NOMO-1 (cell line): Measurements from ENCODE around the gene ROBO1.
"Not testable (repeated sequence)": the region's sequence is repeated elsewhere in the genome, so short reads cannot be mapped to it uniquely, and the experiment has no call there.

ENCODE experiments used
- DNase-seq, 2 experiments: peaks; one replicate each; lab custom pipeline; 2025; ENCODE audit not compliant: unreplicated experiment in 2 of 2; lab: John Stamatoyannopoulos, UW

Gene ROBO1

GRCh38 chr3:79178471-79179180, 589.2 kb downstream of the ROBO1 start:
- no peak for DNase-seq

- DNase-seq, result no peak
These were observed 591.9 kb downstream of the ROBO1 start for GRCh38 chr3:79175870-79176269.

GRCh38 chr3:79173259-79173658, 594.5 kb downstream of the ROBO1 start:
- DNase-seq, result not testable (repeated sequence)

GRCh38 chr3:79172241-79172640, 595.6 kb downstream of the ROBO1 start:
- no peak for DNase-seq

- DNase-seq, result no peak
These were observed 597.8 kb downstream of the ROBO1 start for GRCh38 chr3:79170021-79170420.

GRCh38 chr3:79167651-79168416, 600.0 kb downstream of the ROBO1 start:
- DNase-seq, result no peak

GRCh38 chr3:79162653-79163052, 605.1 kb downstream of the ROBO1 start:
- no peak for DNase-seq

- peak in 1 of 2 experiments; percentile 32 for DNase-seq
These were observed 605.9 kb downstream of the ROBO1 start for GRCh38 chr3:79161941-79162340.

- DNase-seq, result no peak
These were observed 607.4 kb downstream of the ROBO1 start for GRCh38 chr3:79160421-79160820.

- no peak for DNase-seq
These were observed 608.1 kb downstream of the ROBO1 start for GRCh38 chr3:79159736-79160135.

GRCh38 chr3:79157191-79157590, 610.6 kb downstream of the ROBO1 start:
- no peak for DNase-seq

- DNase-seq, result no peak
These were observed 612.9 kb downstream of the ROBO1 start for GRCh38 chr3:79154865-79155264.

GRCh38 chr3:79148786-79149185, 619.0 kb downstream of the ROBO1 start:
- no peak for DNase-seq

- DNase-seq, result no peak
These were observed 621.8 kb downstream of the ROBO1 start for GRCh38 chr3:79146024-79146423.

- DNase-seq, result peak; percentile 31 to 37
These were observed 627.1 kb downstream of the ROBO1 start for GRCh38 chr3:79140708-79141107.

- no peak for DNase-seq
These were observed 628.3 kb downstream of the ROBO1 start for GRCh38 chr3:79139395-79140068.

GRCh38 chr3:79125313-79125984, 642.3 kb downstream of the ROBO1 start:
- no peak for DNase-seq

GRCh38 chr3:79115458-79115857, 652.3 kb downstream of the ROBO1 start:
- DNase-seq, result peak in 1 of 2 experiments; percentile 10

- no peak for DNase-seq
These were observed 653.9 kb downstream of the ROBO1 start for GRCh38 chr3:79113876-79114275.

- no peak for DNase-seq
These were observed 656.3 kb downstream of the ROBO1 start for GRCh38 chr3:79111375-79112052.

- DNase-seq, result no peak
These were observed 658.0 kb downstream of the ROBO1 start for GRCh38 chr3:79109754-79110153.
